HG03565 (cell line): ENCODE measurements around the gene NPAS3.

Experiments
- ATAC-seq: cut with Tn5 transposase; IDR thresholded peaks from one replicate; pipeline ENCODE4 v1.9.1; 2021; ENCODE audit warnings: mild to moderate bottlenecking, moderate library complexity; ENCODE audit not compliant: unreplicated experiment

NPAS3 gene

GRCh38 chr14:33802737-33803136 lies 864.1 kb downstream of the NPAS3 start:
- no peak for ATAC-seq

- ATAC-seq, result no peak
Measured at GRCh38 chr14:33805593-33805992, 866.9 kb downstream of the NPAS3 start.

GRCh38 chr14:33806905-33807304 lies 868.2 kb downstream of the NPAS3 start:
- no peak for ATAC-seq

- ATAC-seq, result no peak
Measured at GRCh38 chr14:33808187-33808586, 869.5 kb downstream of the NPAS3 start.

- ATAC-seq, result no peak
Measured at GRCh38 chr14:33809396-33809981, 870.8 kb downstream of the NPAS3 start.

- ATAC-seq, result no peak
Measured at GRCh38 chr14:33810308-33810707, 871.6 kb downstream of the NPAS3 start.

- ATAC-seq, result no peak
Measured at GRCh38 chr14:33811721-33812120, 873.0 kb downstream of the NPAS3 start.

GRCh38 chr14:33812181-33812580 lies 873.5 kb downstream of the NPAS3 start:
- no peak for ATAC-seq

GRCh38 chr14:33812601-33813000 lies 873.9 kb downstream of the NPAS3 start:
- ATAC-seq, result no peak

GRCh38 chr14:33814010-33814409 lies 875.3 kb downstream of the NPAS3 start:
- no peak for ATAC-seq

- no peak for ATAC-seq
Measured at GRCh38 chr14:33833706-33834465, 895.2 kb downstream of the NPAS3 start.

- no peak for ATAC-seq
Measured at GRCh38 chr14:33834466-33835260, 896.0 kb downstream of the NPAS3 start.

- no peak for ATAC-seq
Measured at GRCh38 chr14:33835261-33835655, 896.6 kb downstream of the NPAS3 start.

- no peak for ATAC-seq
Measured at GRCh38 chr14:33835677-33836076, 897.0 kb downstream of the NPAS3 start.

- ATAC-seq, result no peak
Measured at GRCh38 chr14:33836203-33836899, 897.7 kb downstream of the NPAS3 start.

- ATAC-seq, result no peak
Measured at GRCh38 chr14:33836900-33837577, 898.4 kb downstream of the NPAS3 start.

GRCh38 chr14:33837943-33838683 lies 899.4 kb downstream of the NPAS3 start:
- ATAC-seq, result no peak

GRCh38 chr14:33839193-33840076 lies 900.8 kb downstream of the NPAS3 start:
- no peak for ATAC-seq

GRCh38 chr14:33840797-33841196 lies 902.1 kb downstream of the NPAS3 start:
- no peak for ATAC-seq
